ENCODE results near the gene FTO.
"Not testable (repeated sequence)": the region's sequence is repeated elsewhere in the genome, so short reads cannot be mapped to it uniquely, and the experiment has no call there.

Gene FTO

GRCh38 chr16:53872248-53873221 lies 168.6 kb downstream of the FTO start:
- peak; percentile 3 for DNase-seq

GRCh38 chr16:53876811-53877210 lies 172.9 kb downstream of the FTO start:
- no peak for DNase-seq

GRCh38 chr16:53878216-53878615 lies 174.3 kb downstream of the FTO start:
- no peak for DNase-seq

- no peak for DNase-seq
These were observed 177.4 kb downstream of the FTO start for GRCh38 chr16:53881371-53881770.

GRCh38 chr16:53882310-53882709 lies 178.4 kb downstream of the FTO start:
- DNase-seq: no peak

GRCh38 chr16:53884748-53885147 lies 180.8 kb downstream of the FTO start:
- no peak for DNase-seq

GRCh38 chr16:53886482-53887378 lies 182.8 kb downstream of the FTO start:
- DNase-seq: no peak

- DNase-seq: no peak
These were observed 184.3 kb downstream of the FTO start for GRCh38 chr16:53888222-53888621.

GRCh38 chr16:53890877-53891276 lies 186.9 kb downstream of the FTO start:
- not testable (repeated sequence) for DNase-seq

GRCh38 chr16:53891409-53892139 lies 187.6 kb downstream of the FTO start:
- no peak for DNase-seq

GRCh38 chr16:53892155-53892554 lies 188.2 kb downstream of the FTO start:
- peak; percentile 29 for DNase-seq

- no peak for DNase-seq
These were observed 189.9 kb downstream of the FTO start for GRCh38 chr16:53893731-53894435.

GRCh38 chr16:53894686-53895085 lies 190.7 kb downstream of the FTO start:
- no peak for DNase-seq

- no peak for DNase-seq
These were observed 191.5 kb downstream of the FTO start for GRCh38 chr16:53895433-53895832.

GRCh38 chr16:53895851-53896250 lies 191.9 kb downstream of the FTO start:
- DNase-seq: no peak

GRCh38 chr16:53896722-53897121 lies 192.8 kb downstream of the FTO start:
- DNase-seq: no peak

GRCh38 chr16:53898993-53899392 lies 195.0 kb downstream of the FTO start:
- no peak for DNase-seq

GRCh38 chr16:53899431-53899830 lies 195.5 kb downstream of the FTO start:
- no peak for DNase-seq

- no peak for DNase-seq
These were observed 196.7 kb downstream of the FTO start for GRCh38 chr16:53900667-53901066.

- no peak for DNase-seq
These were observed 197.5 kb downstream of the FTO start for GRCh38 chr16:53901408-53901807.

GRCh38 chr16:53904533-53904932 lies 200.6 kb downstream of the FTO start:
- DNase-seq: no peak

GRCh38 chr16:53905028-53905427 lies 201.1 kb downstream of the FTO start:
- DNase-seq: no peak

Data from inflammatory macrophage treated with lipopolysaccharide for 4 hours (primary cell).